ENCODE data around the gene PSME3IP1.
"Not testable (repeated sequence)": the region's sequence is repeated elsewhere in the genome, so short reads cannot be mapped to it uniquely, and the experiment has no call there.

Gene PSME3IP1

GRCh38 chr16:57185945-57186871 lies at the start of gene PSME3IP1, which contains the start of gene RSPRY1:
Gene PSME3IP1 (minus strand): TSS chr16:57186039. CDS start chr16:57173854, 12,185 bp downstream.
Gene RSPRY1 (plus strand): TSS chr16:57186329. CDS start chr16:57204659, 18,330 bp downstream.
- DNase-seq: peak; percentile 98

DNA sequence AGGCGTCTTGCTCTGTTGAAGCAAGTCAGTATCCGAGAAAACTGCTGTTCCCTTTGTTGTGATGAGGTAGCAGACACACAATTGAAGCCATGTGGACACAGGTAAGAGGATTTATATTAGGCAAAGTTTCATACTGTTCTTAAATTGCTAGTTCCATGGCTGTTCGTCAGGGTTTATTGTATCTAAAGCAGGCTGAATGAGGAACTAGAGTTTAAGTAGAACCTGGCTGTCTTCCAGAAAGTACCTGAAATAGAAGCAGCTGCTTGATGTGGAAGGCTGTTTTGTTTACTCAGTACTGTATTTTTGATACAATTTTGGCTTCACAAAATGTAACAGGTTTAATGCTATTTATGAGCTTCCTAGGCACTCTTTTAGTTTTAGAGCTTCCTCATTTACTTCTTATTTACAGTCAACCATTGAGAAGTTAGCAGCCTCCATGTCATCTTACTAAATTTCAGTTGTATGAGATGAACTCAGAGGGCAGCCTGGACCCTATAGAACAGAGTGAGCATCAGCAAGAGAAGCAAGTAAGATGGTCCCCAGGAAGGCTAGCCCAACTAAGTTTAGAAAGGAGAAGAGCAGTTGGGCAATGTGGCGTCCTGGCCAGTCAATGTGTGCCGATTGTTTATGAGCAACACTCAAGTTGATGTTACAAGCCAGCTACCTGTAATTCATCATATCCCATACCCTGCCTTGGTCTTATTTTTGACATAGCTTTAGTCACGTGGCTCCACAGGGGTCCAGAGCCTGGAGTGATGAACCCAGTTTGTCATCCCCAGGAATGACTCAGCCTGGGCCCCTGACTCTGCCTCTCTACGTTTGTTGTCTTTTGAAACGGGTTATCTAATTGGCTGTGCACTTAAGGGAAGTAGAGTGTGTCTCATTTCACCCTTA lies 49.5 kb upstream of the PSME3IP1 start:
- DNase-seq: no peak

- no peak for DNase-seq
Measured at GRCh38 chr16:57234707-57235092, 48.9 kb upstream of the PSME3IP1 start.

DNA sequence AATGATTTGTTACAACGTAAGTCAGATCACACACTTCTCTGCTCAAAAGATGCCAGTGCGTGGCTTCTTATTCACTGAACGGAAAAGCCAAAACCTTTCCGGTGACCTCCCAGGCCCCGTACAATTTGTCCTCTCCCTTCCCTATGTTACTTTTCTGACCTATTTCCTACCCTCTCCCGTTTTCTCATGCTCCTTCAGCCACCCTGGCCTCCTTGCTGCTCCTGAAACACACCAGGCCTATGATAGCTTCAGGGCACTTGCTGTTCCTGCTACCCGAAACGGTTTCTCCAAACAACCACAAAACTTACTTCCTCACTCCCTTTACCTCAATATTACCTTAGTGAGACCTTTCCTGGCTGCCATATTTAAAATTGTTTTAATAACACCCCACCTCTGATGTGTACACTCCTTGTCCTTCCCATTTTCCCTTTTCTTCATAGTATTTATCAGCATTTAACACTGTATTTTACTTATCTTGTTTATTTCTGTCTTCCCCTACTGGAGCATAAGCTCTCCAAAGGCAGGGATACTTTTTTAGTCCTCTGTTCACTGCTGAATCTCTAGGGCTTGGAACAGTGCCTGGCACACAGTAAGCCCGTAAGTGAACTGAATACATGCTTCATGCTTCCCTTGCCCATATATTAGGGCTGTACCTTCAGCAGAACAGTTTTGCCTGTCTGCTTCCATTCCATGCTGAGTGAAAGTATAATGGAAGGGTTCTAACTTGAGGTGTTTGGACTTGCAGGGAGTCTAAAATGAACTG lies 48.3 kb upstream of the PSME3IP1 start:
- no peak for DNase-seq

- DNase-seq: no peak
Measured at GRCh38 chr16:57231821-57232350, 46.0 kb upstream of the PSME3IP1 start.

DNA sequence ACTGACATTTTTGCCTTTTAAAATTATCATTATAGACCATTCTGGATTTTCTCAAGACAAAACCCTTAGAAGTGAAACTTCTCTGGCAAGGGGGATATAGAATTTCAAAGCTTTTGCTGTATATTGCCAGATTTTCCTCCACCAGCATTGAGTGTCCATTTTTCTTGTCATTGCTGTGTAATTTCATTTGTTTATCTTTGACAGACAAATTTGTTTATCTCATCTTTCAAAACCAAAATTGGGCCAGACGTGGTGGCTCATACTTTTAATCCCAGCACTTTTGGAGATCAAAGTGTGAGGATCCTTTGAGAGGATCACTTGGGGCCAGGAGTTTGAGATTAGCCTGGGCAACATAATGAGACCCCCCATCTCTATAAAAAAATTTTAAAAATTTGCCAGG lies 43.2 kb upstream of the PSME3IP1 start:
- DNase-seq: no peak

- DNase-seq: no peak
Measured at GRCh38 chr16:57226701-57227621, 41.1 kb upstream of the PSME3IP1 start.

GRCh38 chr16:57225978-57226377 lies 40.1 kb upstream of the PSME3IP1 start:
- no peak for DNase-seq

GRCh38 chr16:57224651-57225335 lies 39.0 kb upstream of the PSME3IP1 start:
- no peak for DNase-seq

DNA sequence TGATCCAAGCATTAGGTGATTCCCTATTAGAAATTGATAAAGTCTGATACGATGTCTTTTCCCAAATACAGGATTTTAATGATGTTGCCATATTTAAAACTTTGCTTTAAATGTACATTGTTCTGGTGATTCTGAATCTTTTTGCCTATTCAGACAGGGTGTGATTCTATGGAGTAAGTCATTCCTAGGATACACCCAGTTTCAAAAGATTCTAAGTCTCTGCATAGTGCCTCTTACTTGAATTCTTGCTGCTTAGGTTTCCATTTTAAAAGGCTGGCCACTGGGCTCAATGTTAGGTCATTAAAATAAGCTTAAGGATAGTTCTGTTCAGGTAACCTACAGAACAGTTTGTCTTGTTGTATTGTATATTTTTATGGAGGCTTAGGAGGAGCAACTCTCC lies 37.2 kb upstream of the PSME3IP1 start:
- DNase-seq: no peak

GRCh38 chr16:57216968-57217367 lies 31.1 kb upstream of the PSME3IP1 start:
- no peak for DNase-seq

GRCh38 chr16:57213462-57213861 lies 27.6 kb upstream of the PSME3IP1 start:
- no peak for DNase-seq

GRCh38 chr16:57209780-57210179 lies 23.9 kb upstream of the PSME3IP1 start:
- DNase-seq: no peak

DNA sequence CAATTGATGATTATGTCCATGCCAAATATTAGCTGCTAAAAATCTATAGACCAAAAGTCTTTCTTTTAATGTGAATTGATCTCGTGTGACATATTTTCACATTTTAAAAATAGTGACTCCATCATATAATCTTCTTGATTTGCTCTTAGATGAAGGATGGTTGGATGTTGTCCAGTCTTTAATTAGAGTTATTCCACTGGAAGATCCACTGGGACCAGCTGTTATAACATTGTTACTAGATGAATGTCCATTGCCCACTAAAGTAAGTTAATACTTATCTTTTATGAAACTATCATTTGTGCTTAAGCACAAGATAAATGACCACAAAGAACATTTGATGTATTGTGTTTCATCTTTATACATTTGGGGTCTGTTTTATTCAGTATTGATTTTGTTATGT lies 23.1 kb upstream of the PSME3IP1 start:
- no peak for DNase-seq

DNA sequence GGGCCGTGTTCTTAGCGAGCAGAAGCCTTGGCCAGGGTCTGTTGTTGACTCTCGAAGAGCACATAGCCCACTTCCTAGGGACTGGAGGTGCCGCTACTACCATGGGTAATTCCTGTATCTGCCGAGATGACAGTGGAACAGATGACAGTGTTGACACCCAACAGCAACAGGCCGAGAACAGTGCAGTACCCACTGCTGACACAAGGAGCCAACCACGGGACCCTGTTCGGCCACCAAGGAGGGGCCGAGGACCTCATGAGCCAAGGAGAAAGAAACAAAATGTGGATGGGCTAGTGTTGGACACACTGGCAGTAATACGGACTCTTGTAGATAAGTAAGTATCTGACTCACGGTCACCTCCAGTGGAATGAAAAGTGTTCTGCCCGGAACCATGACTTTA lies 18.8 kb upstream of the PSME3IP1 start:
- DNase-seq: no peak

DNA sequence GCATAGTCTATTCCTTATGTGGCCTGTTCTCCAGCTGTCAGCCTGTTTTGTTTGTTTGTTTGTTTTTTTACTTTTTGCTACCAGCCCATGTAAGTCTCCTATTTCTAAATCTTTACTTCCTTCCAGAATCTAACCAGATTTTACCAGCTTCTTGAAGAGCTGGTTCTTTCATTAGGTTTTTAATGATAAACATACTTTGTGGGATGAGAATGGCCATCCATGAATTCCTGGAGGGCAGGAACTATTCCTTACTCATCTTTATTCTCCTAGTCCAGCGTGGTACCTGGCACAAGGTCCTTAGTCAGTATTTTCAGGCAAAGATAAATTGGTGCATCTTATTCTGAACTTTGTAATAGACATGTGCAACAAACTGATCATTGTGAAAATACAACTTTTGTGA lies 17.6 kb upstream of the PSME3IP1 start:
- DNase-seq: no peak

DNA sequence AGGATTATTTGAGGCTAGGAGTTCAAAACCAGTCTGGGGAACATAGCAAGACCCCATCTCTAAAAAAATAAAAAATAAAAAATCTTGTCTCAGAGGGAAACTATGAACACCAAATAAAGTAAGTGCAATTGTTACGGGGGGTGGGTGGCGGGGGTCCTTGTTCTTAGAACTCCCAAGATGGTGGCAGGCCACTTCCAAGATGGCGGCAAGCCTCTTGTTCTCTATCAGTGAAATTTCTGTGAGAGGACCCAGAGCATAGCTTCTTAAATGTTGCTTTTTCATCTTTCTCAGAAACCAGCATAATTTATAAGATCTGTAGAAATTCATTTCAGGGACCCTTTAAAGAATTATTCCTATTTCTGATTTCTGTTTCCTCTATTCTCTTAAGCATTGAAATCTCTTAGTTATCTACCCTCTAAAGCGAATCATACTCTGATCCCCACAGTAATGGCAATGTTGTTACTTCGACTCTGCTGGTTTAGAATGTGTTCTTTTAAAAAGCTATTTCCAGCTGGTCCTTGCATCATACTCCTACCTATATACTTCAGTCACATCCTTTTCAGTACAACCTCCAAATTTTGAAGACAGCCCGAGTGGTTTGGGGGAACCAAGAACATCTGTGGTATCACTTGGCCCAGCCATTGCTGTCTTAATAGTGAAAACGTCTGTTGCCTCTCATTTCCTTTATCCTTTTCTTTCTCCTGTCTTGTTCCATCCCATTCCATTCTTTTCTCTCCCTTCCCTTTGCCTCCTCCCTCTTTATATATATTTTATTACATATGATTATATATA lies 16.5 kb upstream of the PSME3IP1 start:
- DNase-seq: no peak

DNA sequence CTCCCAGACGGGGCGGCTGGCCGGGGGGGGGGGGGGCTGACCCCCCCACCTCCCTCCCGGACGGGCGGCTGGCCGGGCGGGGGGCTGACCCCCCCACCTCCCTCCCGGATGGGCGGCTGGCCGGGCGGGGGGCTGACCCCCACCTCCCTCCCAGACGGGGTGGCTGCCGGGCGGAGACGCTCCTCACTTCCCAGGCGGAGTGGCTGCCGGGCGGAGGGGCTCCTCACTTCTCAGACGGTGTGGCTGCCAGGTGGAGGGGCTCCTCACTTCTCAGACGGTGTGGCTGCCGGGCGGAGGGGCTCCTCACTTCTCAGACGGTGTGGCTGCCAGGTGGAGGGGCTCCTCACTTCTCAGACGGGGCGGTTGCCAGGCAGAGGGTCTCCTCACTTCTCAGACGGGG lies 15.1 kb upstream of the PSME3IP1 start:
- not testable (repeated sequence) for DNase-seq

GRCh38 chr16:57200321-57200720 lies 14.5 kb upstream of the PSME3IP1 start:
- not testable (repeated sequence) for DNase-seq

GRCh38 chr16:57196753-57197152 lies 10.9 kb upstream of the PSME3IP1 start:
- no peak for DNase-seq

Data from GF-D8 (cell line).